ENCODE measurements around the gene ALDH3A2.
A peak's percentile ranks its signal among the peaks of the same experiment; 100 is the strongest.

Gene ALDH3A2

DNA sequence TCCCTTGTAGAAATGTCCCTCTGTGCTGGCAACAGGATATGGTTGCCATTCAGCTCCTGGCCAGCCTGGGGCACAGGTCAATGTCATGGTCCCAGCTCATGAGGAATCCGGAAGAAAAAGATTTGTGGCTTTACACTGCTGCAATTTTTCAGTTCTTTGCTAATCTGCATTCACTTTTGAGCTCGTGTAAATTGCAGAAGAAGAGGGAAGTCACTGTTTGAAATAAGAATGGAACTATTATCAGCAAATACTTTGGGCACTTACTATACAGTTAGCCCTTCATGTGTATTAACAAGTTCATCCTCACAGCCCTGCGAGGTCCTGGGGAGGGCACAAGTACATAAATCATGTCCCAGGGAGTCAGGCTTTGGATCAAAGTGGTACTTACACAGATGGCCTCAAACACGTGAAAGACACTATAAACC lies 53.7 kb downstream of the ALDH3A2 start:
- H3K4me1 Mint-ChIP-seq = peaks cover 31% of the 10 kb centered on the region
- H3K4me3 Mint-ChIP-seq = no peak overlapping the region
- peak overlapping the region; percentile 92 to 99 (median 97) for H3K27ac Mint-ChIP-seq
- no peaks in the 10 kb centered on the region for H3K9me3 Mint-ChIP-seq
- H3K27me3 Mint-ChIP-seq (ENCODE audit: low read depth) = no peaks in the 10 kb centered on the region
- TF ChIP-seq, protein P1, sequence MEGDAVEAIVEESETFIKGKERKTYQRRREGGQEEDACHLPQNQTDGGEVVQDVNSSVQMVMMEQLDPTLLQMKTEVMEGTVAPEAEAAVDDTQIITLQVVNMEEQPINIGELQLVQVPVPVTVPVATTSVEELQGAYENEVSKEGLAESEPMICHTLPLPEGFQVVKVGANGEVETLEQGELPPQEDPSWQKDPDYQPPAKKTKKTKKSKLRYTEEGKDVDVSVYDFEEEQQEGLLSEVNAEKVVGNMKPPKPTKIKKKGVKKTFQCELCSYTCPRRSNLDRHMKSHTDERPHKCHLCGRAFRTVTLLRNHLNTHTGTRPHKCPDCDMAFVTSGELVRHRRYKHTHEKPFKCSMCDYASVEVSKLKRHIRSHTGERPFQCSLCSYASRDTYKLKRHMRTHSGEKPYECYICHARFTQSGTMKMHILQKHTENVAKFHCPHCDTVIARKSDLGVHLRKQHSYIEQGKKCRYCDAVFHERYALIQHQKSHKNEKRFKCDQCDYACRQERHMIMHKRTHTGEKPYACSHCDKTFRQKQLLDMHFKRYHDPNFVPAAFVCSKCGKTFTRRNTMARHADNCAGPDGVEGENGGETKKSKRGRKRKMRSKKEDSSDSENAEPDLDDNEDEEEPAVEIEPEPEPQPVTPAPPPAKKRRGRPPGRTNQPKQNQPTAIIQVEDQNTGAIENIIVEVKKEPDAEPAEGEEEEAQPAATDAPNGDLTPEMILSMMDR (IDR thresholded peaks at IDR 0.05; ENCODE audit: unreplicated experiment in 3 of 3) = no peak
- H3K36me3 Mint-ChIP-seq (ENCODE audit: low read depth) = no peaks in the 10 kb centered on the region

DNA sequence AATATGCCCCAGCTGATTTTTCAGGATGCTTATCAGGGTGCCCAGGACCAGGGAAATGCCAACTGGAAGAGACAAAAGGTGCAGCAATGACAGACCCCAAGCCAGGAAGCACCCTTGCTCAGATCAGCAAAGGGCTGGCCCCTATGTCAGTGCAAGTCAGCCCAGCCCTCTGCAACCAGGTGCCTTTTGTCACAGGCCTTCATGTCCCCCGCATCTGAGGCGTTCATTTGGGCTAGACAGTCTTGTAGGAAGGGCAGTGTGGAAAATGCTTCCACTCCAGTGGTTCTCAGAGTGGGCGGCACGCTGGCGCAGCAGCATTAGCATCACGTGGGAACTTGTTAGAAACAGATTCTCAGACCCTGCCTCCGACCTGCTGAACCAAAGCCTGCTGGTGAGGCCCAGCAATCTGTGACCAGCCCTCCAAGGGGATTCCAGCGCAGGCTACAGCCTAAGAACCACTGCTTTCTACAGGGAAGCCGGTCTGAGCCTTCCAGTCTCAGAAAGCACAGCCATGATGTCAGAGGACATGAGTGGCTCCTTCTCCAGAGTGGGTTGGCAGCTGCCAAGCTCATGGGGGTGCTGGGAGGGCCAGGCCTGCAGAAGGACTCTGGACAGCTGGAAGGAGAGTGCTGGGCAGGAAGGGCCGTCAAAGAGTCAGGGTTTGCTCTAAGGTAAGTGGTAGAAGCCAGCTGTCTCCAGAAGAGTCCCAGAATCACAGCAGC lies 54.7 kb downstream of the ALDH3A2 start:
- peaks cover 31% of the 10 kb centered on the region for H3K4me1 Mint-ChIP-seq
- TF ChIP-seq, protein P1 (IDR thresholded peaks at IDR 0.05; ENCODE audit: unreplicated experiment in 3 of 3) = no peak
- no peaks in the 10 kb centered on the region for H3K36me3 Mint-ChIP-seq (ENCODE audit: low read depth)
- peak overlapping the region; percentile 92 to 99 (median 97) for H3K27ac Mint-ChIP-seq
- H3K4me3 Mint-ChIP-seq = peak overlapping the region in 2 of 3 experiments; percentile 43 to 67
- no peaks in the 10 kb centered on the region for H3K9me3 Mint-ChIP-seq
- H3K27me3 Mint-ChIP-seq (ENCODE audit: low read depth) = no peaks in the 10 kb centered on the region

DNA sequence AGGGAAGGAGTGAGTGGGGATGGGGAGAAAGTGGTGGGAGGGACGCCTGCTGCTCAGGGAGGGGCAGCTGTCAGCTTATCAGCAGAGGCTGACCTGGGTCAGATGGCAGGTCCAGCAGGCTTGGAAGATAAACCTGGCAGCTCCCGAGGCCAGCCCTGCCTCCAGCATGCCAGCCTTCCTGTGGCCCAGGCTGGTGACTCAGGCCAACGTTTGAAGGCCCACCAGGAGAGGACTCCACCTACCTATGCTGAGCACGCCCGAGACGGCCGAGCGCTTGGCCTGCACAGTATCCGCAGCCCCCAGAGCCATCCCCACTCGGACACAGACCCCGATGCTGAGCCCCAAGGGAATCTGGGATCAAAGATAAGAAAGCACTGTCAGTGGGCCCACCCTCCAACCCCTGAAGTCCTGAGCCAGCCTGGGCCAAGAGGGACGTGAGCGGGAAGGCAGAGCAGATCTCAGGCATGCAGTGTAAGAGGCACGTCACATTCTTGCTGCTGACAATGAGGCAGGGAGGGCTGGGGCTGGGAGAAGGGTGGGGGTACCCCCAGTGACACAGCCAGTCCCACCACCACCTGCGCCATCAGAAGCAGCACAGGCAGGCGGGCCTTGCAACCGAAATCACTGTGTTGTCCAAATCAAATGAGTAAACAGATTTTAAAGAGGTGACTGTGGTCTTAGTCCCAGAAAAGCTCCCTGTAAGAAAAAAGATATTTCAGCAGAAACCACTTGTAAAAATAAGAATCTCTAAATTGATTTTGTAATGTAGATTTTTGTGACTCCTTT lies 55.5 kb downstream of the ALDH3A2 start:
- H3K36me3 Mint-ChIP-seq (ENCODE audit: low read depth) = no peaks in the 10 kb centered on the region
- H3K9me3 Mint-ChIP-seq = no peaks in the 10 kb centered on the region
- H3K4me3 Mint-ChIP-seq = peak overlapping the region; percentile 36 to 67 (median 43)
- H3K27me3 Mint-ChIP-seq (ENCODE audit: low read depth) = no peaks in the 10 kb centered on the region
- TF ChIP-seq, protein P1 (IDR thresholded peaks at IDR 0.05; ENCODE audit: unreplicated experiment in 3 of 3) = no peak
- H3K27ac Mint-ChIP-seq = peak overlapping the region; percentile 92 to 99 (median 97)
- peaks cover 31% of the 10 kb centered on the region for H3K4me1 Mint-ChIP-seq

DNA sequence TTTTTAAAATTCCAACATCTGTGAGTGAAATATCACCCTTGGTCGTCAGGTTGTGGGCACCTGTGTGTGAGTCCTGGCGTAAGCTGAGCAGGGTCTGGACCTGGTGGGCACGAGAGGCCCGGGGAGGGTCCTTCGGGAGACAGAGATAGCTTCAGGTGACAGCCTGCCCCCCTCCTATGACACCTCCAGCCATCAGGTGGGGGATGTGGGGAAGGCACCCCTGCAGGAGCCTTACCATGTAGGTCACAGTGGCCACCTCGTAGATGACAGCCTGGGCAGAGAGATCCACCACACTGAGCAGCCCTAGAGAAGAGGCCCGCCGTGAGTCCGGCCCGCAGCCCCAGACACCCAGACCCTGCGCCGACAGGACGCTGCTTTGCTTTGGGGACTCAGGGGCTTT lies 56.6 kb downstream of the ALDH3A2 start:
- TF ChIP-seq, protein P1 (IDR thresholded peaks at IDR 0.05; ENCODE audit: unreplicated experiment in 3 of 3) = no peak
- no peaks in the 10 kb centered on the region for H3K27me3 Mint-ChIP-seq (ENCODE audit: low read depth)
- H3K4me3 Mint-ChIP-seq = no peak overlapping the region
- H3K27ac Mint-ChIP-seq = no peak overlapping the region
- H3K9me3 Mint-ChIP-seq = no peaks in the 10 kb centered on the region
- H3K36me3 Mint-ChIP-seq (ENCODE audit: low read depth) = no peaks in the 10 kb centered on the region
- H3K4me1 Mint-ChIP-seq = peaks cover 31% of the 10 kb centered on the region

DNA sequence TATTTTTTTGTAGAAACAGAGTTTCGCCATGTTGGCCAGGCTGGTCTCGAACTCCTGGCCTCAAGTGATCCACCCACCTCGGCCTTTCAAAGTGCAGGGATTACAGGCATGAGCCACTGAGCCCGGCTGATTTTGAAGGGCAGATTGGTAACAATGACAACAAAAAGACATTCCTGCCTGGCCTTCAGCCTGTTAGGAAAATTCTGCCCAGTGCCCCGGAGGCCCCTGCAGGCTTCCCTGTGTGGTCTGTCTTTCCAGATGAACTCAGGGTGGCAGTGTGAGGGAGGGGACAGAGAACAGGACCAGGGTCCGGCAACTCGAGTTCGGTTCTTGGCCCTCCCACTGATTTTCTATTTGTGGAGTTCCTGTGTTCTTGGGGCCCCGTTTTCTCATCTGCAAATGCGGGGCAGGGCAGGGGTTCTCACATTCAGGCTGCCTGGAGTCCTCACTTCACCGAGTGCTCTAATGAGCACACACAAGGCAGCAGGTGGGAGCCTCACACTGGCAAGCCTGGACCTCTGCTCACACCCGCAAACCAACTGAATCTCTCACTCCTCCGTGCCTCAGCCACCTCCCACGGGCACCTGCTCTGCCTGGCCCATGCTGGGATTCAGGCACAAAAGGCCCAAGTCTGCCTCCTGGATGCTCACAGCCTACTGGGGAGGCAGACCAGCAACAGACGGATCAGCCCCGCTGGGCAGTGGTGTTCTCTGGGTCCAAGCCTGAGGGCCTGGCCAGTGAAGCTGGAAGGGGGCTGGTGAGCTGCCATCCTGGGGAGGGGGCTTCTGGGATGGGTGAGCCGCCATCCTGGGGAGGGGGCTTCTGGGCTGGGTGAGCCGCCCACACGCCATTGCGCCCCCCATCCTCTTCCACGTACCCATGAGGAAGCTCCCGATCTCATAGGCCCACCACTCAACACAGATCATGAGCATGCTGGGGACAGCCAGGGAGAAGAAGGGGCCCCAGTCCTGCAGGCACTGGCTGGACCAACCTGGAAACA lies 57.5 kb downstream of the ALDH3A2 start:
- TF ChIP-seq, protein P1 (IDR thresholded peaks at IDR 0.05; ENCODE audit: unreplicated experiment in 3 of 3) = no peak
- Mint-ChIP-seq H3K27ac (peak overlapping the region in 1 of 3 experiments; percentile 45), H3K4me1 (peaks cover 31% of the 10 kb centered on the region), H3K4me3 (no peak overlapping the region), H3K27me3 (ENCODE audit: low read depth) (no peaks in the 10 kb centered on the region), H3K36me3 (ENCODE audit: low read depth) (no peaks in the 10 kb centered on the region), H3K9me3 (no peaks in the 10 kb centered on the region)

Data from nephron (organoid).